ENCODE measurements around the gene ITPR3.

ITPR3 gene

DNA sequence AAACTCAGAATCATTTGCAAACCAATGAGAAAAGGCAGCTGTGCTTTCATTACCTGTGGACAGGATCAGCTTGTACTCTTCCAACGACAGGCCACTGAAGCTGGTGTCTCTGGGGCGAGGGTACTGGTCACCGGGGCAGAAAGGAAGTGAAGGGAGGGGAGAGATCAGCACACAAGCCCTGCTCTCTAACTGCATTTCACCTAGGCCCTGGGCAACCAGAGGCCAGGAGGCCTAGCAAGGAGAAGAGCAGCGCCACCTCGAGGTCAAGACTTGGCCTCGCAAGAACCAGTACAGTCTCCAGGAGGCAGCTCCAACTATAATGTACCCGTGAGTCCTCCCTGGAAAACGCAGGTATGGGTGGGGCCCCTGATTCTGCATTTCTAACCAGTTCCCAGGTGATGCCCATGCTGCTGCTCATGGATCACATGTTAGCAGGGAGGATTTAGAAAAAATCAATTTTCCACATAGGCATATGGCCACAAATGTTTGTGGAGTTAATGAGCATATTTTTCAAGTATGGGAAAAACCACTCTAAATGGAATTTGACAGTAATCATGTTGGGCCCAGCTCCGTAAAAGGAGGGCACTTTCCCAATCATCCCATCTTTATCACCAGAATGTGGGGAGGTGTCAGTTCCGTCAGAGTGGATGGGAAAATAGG lies 79.4 kb downstream of the ITPR3 start:
- DNase-seq (ENCODE audit: low spot score) = peak; percentile 65

DNA sequence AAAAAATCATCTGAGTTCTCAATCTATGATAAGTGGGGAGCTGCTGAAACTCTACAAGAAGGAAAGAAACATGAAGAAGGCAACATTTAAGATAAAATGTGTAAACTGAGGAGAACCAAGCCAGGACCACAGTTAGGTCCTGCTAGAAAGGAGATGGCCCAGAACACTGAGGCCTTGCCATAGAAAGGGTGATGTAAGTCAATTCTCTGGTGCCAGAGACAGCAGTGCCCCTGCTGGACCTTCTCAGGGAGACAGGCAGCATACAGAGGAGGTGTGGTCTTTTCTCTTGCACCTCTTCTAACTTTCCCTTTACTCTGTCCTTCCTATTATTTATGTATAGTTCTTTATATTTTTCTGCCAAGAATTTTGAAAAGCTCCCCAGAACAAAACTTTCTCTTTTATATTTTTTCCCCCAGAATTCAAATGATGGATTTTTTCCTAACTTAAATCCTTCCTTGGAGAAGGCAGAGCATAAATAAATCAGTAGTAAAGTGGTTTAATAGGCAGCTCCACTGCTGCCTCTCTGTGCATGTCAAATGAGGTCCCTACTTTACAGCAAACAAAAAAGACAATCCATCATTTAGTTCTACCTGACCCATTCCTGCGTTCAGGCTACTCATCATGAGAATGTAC lies 81.3 kb downstream of the ITPR3 start:
- DNase-seq (ENCODE audit: low spot score) = peak; percentile 76

DNA sequence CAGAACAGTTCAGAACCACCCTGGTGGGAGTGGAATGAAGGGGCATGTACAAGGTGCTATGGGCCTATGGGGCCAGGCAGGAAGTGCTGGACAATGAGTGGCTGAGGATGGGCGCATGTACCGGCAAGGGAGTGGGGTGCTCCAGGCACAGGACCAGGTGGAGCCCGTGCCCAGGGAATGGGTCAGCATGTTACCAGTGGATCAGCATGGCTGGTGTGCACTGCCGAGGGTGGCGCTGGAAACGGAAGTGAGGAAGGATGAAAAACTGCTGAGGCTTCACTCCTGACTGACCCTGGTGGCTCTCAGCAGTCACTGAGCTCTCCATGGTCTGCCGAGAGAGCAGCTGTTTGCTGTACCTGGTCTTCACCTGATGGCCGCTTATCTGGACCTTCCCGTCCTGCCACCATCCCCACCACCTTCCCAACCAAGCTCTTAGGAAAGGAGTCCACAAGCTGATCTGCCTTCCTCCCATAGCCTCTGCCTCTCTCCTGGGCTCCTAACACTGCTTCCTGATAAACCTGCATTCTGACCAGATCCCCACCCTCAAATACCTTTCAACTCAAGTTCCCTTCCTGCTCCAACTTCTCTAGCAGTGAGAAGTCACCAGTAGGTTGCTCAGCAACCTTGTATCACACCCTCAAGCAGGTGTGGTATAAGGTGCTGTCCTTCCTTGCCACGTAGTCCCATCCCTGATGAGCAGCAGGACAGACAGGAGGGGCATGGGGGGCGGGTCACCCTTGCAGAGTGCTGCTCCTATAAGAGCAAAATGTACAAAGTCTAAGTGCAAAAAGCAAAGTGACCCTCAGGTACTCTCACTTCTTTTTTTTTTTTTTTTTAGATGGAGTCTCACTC lies 83.3 kb downstream of the ITPR3 start:
- DNase-seq (ENCODE audit: low spot score) = no peak

DNA sequence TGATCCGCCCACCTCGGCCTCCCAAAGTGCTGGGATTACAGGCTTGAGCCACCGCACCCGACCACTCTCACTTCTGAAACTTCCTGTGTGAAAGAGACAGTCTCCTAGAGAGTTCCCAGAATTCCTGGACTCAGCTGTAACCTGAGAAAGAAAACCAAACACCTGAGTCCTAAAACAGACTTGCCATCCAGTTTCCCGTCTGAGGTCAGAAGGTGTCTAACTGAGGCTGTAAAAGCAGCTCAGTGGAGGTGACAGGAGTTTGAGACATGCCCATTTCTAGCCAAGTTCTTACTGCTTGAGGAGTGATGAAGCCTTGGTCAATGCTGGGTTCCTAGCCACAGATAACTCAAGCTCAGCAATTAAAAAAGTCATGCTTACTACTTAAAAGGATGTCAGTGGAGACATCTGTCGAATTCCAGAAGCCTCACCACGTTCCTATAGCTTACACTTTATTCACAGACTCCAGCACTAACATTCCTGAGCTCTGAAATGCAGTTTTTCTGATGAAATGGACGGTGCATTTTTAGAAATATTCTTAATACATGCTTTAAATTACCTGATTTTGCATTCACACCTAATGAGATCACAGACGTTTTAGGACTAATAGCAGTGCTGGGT lies 84.3 kb downstream of the ITPR3 start:
- no peak for DNase-seq (ENCODE audit: low spot score)

DNA sequence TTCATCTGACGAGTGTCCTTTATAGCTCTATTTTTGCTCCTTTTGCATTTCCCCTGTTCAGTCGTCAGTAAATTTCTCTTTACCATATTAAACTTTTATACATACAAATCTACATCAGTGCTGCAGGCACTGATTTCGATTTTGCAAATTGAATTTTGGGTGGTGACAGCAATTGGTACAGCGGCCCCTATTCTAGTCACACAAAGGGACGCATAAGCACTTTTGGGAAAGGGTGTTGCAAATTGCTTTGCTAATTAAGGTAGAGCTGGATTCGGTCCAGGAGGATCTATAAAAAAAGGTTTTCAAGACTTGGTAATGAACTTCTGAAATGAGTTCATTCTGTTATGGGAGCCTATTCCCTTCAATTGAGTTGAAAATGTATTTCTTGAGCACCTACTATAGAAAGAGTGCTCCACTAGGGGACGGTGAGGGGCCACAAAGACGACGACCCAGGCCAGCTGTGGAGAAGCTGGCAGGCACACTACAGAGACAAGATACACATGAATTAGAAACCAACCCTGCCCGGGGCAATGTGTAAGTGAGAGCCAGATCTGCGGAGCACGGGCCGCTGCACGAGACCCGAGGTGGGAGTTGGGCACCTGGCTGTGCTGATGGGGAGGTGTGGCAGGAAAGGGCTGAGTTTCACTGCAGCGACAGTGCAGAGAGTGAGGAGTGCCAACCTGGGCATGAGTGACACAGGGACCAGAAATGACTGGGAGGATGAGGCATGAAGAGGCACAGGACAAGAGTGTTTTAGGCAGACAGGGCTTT lies 85.0 kb downstream of the ITPR3 start:
- DNase-seq (ENCODE audit: low spot score) = no peak

DNA sequence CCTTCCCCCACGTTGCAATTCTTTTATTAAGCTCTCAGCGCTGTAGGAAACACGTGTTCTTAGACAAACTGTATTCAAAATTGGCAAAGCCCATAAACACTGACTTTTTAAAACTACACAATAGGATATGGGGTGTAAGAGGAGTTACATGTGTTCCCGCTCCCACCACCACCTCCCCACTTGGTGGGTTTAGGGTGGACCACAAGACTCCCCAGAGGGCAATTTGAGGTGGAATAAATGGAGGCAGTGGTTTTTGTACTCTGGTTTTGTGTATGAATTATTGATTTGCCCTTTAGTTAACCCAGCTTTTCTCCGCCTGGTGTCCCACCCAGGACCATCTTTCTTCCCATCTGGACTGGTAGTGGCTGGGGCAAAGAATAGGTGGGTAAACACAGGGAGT lies 86.6 kb downstream of the ITPR3 start:
- DNase-seq (ENCODE audit: low spot score) = no peak

DNA sequence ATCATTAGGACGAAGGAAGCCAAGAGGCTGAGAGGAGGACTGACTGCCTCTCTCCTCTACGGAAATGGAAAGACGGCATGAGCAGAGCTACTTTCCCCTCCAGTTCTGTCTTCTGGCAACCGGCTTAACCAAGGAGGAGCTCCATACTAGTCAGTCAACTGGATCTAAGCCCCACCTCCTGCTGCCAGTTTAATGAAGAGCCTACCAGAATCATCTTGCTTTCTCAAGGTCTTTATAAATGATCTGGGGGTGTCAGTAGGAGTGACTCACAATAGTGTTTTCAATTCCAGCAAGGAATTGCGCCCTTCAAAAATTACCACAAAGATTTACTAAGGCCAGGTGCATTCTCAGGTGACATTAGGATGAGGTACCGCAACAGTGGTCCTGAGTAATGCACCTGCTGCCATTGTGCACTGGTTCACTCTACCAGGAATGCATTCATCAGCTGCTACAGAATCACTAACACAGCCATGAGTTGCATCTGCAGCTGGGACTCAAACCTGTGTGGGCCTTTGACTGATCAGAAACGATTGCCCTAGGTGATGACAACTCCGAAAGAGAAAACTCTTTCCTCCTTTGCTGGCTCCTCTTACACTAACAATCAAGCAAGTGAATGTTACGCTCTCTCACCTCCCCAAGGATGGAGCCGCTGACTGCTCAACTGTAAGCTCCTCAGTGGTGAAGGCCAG lies 87.5 kb downstream of the ITPR3 start:
- DNase-seq (ENCODE audit: low spot score) = no peak

DNA sequence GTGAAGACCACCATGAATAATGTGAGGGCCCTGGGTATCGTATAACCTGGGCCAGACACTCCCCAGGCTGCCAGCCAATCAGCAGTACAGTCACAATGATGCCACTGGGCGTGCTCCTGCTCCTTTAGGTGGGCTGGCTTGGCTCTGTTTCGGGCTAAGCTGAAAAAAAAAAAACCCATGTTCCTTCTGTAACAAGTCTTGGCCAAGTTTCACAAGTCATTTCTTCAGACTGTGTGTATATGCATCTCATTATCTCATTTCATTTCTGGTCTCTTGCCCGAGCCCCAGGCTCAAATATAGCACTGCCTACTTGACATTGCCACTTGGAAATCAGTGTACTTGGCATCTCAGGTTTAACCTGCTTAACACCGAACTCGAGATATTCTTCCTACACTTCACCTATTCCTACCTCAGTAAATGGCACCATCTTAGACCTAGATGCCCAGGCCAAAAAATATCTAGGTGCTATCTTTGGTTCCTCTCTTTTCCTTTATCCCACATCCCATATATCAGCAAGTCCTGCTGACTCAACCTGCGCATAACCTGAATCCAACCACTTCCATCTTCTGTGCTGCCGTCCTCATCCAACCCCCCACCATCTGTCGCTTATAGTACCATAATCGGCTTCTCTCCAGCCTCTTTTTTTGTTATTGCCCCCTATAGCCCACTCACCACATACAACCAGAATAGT lies 88.6 kb downstream of the ITPR3 start:
- DNase-seq (ENCODE audit: low spot score) = no peak

DNA sequence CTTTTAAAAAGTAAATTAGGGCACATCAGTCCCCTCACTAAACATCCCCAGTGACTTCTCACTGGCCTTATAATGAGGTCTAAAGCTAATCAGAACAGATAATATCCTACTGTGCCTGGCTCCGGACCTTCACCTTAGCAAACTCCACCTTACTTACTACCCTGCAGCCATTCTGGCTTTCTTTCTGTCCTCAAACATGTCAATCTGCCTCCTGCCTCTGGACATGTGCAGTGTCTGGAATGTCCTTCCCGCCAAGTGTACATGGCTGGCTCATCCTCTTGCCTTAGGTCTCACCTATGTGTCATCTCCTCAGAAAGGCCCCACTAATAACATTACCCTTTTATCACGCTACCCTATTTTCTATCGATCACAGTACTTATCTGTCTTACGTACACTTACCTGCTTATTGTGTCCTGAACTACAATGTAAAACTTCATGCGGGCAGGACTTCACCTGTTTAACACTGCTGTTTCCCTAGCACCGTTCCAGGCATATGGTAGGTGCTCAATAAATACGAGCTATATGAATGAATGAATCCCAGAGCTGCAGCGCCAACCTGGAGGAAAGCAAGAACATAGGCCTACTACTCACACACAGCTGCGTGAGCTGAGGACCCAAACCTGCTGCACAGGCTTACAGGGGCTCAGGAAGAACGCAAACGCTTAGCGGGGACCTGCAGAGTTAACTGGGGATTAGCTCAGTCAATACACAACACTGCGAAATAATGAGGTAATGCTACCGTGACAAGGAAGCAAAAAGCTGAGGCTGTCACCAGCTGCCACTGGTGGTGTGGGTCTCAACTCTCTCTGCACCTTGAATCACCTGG lies 89.4 kb downstream of the ITPR3 start:
- DNase-seq (ENCODE audit: low spot score) = no peak

DNA sequence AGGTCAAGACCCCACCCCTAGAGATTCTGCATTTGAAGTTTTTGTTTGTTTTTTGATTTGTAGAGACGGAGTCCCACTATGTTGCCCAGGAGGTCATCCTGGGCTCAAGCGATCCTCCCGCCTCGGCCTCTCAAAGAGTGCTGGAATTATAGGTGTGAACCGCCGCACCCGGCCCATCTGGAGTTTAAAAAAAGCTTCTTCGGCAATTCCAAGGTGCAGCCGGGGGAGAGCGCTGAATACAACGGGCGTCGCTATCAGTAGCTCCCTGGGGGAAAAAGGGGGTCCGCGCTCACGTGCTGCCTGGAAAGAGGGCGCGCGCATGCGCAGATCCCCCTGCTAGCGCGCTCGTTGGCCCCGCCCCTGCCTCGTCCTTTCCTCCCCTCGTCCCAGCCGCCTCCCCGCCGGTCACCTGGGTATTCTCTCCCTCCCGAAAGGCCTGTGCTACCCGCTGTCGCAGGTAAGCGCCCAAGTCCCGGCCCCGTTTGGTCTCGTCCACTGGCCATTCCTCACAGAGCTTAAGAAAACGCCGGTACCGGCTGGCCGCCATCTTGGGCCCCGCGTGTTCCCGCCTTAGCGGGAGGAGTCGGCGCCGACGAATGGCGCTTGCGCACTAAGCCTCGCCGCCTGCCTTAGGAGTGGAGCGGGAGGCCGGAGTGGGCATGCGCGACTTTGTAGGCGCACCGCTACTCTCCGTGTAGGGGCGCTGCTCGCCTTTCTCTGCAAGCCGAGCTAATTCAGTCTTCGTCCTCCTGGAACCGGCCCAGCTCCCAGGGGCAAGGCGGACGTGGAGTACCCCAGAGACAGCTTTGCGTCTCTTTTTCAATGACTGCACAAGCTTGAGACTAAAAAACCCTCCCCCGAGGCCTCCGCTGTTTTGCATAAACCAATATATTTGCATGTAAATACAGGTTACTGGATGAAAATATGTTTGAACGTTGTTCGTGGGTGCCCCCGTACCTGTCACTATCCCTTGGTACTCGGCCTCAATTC lies 90.3 kb downstream of the ITPR3 start, which contains the start of gene UQCC2:
UQCC2 (minus strand) TSS at position 561 of the 990 bp plus-strand sequence; CDS start at position 547, 14 bp downstream.
- DNase-seq (ENCODE audit: low spot score) = peak; percentile 99

DNA sequence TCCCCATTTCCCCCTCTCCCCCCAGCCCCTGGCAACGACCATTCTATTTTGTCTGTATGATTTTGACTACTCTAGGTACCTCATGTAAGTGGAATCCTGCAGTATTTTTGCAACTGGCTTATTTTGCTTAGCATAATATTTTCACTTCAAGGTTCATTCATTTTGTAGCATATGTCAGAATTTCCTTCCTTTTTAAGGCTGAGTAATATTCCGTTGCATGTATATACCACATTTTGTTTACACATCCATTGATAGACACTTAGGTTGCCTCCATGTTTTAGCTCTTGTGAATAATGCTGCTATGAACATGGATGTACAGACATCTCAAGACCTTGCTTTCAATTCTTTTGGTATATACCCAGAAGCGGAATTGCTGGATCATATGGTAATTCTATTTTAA lies 91.8 kb downstream of the ITPR3 start:
- DNase-seq (ENCODE audit: low spot score) = no peak

DNA sequence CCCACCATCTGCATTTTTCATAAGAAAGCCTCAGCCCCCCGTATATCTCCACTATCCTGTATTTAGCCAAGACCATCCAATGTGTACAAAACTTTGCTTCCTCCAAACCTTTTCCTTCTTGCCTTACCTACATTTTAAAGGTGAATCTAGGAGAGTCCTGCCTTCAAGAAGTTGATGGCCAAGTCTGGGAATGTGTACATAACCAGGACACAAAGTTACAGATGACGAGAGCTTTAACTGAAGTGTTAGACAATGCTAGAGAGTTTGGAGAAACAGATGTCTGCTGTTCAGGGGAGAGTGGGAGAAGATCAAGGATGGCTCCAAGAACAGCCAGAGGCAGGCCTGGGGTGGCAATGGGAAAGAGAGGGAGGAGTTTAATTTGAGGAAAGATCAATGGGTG lies 92.7 kb downstream of the ITPR3 start:
- DNase-seq (ENCODE audit: low spot score) = no peak

DNA sequence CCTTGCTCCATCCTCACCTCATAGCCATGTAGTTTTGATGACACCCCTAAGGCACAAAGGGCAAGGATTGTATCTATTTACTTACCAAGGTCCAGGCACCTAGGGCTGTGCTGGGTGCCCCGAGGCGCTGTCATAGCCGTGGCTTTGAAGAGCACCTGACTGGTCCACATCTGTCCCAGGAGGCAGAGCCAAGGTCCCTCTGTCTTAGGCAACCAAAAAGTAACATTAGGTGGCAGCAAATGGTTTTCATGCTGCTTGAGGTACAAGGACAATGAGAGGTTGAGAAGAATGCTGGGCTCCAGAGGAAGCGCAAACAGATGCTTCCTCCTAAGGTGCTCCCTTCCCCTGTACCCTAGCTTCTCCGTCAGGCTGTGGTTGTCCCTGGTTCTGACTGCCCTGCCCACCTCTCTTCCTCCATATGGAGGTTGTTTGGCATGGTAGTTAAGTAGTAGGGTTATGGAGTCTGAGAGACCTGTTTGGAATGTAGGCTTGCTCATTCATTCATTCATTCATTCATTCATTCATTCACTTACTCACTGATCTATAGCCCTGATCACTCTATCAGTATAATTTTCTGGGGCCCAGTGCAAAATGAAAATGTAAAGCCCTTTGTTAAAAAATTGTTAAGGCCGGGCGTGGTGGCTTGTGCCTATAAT lies 93.4 kb downstream of the ITPR3 start:
- no peak for DNase-seq (ENCODE audit: low spot score)

DNA sequence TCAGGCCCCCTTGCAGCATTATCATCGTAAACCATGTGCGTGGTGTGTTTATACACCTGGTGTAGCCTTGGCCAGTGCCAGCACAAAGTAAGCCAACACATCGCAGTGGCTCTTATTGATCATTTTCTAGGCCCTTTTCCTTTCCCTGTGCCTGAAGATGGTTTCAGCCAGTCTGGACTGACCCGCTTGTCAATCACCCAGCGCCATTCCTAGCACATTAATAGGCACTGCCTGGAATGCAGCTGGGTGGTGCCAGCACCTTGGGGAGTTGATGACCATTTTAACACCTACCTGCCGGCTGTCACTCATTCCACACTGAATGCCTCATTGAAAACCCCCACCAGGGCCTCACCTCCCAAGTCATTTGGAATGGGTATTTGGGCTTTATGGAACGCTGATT lies 95.3 kb downstream of the ITPR3 start:
- no peak for DNase-seq (ENCODE audit: low spot score)

DNA sequence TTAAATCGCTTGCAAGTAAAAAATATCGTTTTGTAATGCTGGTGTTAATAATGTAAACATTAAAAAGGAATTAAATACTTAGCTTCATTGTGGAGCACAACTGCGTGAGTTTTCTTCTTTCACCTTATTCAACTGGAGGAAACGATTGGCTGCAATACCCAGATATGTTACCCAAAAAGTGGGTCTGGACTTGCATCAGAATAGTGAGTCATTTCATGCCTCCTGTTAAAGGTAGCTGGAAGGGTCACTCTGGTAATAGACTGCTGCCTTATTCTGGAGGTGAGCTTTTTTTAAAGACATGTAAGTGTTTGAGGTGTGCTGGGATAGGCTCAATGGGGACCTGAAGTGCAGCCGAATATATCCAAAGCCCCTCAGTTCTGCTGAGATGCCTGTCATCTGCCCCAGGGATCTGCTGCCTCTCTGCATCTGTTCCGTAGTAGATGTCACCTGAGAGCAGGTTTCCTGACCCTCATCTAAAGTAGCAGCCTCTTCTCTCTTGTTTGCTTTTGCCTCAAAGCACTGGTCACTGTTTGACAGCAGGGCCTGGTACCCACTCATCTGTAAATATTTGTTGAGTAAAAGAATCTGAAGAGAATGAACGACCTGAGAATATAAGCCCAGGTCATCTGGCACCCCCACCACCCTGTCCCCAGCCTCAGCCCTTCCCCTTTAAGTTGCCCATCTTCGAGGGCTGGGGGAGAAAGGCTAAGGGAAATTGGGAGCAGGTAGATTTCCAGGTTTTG lies 95.9 kb downstream of the ITPR3 start:
- DNase-seq (ENCODE audit: low spot score) = no peak

DNA sequence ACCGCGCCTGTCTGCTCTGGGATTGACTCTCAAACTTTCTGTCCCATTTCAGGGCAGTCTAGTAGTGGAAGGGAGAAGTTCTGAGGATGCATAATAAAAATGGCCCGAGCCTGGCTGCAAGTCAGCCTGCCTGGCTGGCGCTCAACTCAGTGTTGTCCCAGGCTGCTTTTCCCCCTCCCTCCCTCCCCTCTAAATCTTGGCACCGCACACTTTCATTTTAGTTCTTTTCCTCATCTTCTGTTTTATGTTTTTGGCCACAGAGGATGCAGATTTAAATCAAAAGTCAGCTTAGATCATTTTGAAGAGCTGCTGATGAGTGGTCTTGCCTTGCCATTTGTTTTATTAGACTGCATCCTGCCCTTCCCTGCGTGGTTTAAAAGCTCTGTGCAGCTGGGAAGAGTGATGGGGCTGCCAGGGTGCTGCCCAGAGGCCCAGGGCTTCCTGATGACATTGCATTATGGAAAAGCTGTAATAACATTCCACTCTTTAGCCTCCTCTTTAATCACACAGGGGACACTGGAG lies 96.9 kb downstream of the ITPR3 start:
- no peak for DNase-seq (ENCODE audit: low spot score)

DNA sequence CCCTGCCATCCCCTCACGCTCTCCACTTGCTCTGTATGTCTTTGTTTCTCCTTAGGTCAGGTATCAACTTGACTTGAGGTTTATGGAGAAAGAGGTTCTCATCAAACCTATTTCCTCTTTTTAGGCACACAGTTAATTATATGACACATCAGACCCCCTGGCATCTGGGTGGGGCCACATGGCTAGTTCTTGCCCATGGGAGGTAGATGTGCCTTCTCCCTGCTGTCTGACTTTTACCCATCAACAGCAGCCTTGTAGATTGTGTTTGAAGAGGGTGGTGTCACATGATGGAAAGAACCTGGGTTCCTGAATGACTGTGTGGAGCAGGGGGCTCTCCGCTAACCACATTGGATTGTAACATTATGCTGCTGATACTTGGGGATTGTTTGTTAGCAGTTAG lies 97.6 kb downstream of the ITPR3 start:
- no peak for DNase-seq (ENCODE audit: low spot score)

Measured in AG08396 (cell line).